Left ventricle myocardium inferior (tissue), 1 donor: ENCODE measurements around the gene RAB15. TPM values are rescaled to one million over a fixed set of nuclear protein-coding genes. Genes with fewer than 3 reads are reported as not detected.

Experiments
- DNase-seq: peaks from one replicate; pipeline ENCODE4 v3.0.0-alpha.2; 2020
- H3K27ac ChIP-seq: fragments of 200-600 bp; replicated peaks from 2 replicates; pipeline ENCODE4 v1.8.0; 2021
- H3K27me3 ChIP-seq: fragments of 200-600 bp; 2 replicates; pipeline ENCODE4 v1.8.0; 2021; ENCODE audit warnings: low read depth
- H3K36me3 ChIP-seq: fragments of 200-600 bp; 2 replicates; pipeline ENCODE4 v1.8.0; 2021
- H3K4me1 ChIP-seq: fragments of 200-600 bp; 2 replicates; pipeline ENCODE4 v1.8.0; 2021
- H3K4me3 ChIP-seq: fragments of 200-600 bp; 2 replicates; pipeline ENCODE4 v1.8.0; 2021; ENCODE audit warnings: mild to moderate bottlenecking, moderate library complexity
- H3K9me3 ChIP-seq: fragments of 200-600 bp; replicated peaks from 2 replicates; pipeline ENCODE4 v1.8.0; 2021
- intact Hi-C: fragments of 100-400 bp; cut with micrococcal nuclease; formaldehyde crosslinking; loops from one replicate; pipeline ENCODE4 v1.11.0; 2022
- total RNA-seq: library from RNA; stranded (reverse); fragmentation: NEBNext Ultra II Directional; extraction: Animal tissue kit (Norgen Biotek cat#: 25700); gene quantifications from one replicate; pipeline ENCODE4 v1.2.1, GENCODE V29; 2021
- TF ChIP-seq, protein P1 (sequence below): fragments of 200-600 bp; IDR thresholded peaks from 2 replicates; pipeline ENCODE4 v1.8.0; 2021; ENCODE audit warnings: antibody characterized with exemption, mild to moderate bottlenecking, borderline replicate concordance
- donor health status: DM: no; HTN: yes; CAD: no; lungs with severe emphysema.

Gene RAB15
- total RNA-seq, 1 donor from 2014 or later: 17.1 TPM

DNA sequence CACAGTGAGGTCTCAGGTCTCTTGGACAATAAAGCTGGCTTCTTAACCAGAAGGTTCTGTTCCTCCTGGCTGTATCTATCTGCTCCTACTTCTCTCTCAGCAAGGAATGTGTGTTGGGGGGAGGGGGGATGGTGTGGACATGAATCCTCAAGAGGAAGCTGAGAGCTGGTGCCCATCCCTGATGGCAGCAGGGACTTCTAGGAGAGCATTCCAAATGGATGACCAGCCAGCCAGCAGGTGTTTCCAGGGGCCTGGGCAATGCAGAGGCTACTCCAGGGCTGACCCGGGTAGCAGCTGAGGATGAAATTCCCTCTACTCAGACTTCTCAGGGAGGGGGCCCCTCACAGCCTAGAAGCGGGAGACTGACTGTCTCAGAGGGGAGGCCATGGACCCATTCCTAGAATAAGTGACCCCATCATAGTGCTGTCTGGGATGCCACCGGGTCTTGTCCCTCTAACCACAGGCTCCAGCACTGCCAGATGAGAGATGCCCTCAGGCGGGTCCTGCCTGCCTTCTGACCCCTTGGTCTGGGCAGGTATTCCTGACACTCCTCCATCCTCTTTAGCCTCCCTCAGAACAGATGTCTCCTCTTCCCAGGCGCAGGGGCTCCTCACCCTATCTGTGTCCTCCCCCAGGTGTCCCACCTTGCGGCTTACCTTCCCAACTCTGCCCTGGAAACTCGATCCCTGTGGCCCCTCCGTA, 1.2 kb downstream of the RAB15 start:
- Histone ChIP-seq H3K4me1 (peaks cover 19% of the 10 kb centered on the region), H3K27ac (no peak overlapping the region), H3K9me3 (no peaks in the 10 kb centered on the region), H3K4me3 (peak overlapping the region; percentile 86), H3K36me3 (no peaks in the 10 kb centered on the region), H3K27me3 (no peaks in the 10 kb centered on the region)
- intact Hi-C loops: no loop called here
- DNase-seq: no peak
- TF ChIP-seq, protein P1, sequence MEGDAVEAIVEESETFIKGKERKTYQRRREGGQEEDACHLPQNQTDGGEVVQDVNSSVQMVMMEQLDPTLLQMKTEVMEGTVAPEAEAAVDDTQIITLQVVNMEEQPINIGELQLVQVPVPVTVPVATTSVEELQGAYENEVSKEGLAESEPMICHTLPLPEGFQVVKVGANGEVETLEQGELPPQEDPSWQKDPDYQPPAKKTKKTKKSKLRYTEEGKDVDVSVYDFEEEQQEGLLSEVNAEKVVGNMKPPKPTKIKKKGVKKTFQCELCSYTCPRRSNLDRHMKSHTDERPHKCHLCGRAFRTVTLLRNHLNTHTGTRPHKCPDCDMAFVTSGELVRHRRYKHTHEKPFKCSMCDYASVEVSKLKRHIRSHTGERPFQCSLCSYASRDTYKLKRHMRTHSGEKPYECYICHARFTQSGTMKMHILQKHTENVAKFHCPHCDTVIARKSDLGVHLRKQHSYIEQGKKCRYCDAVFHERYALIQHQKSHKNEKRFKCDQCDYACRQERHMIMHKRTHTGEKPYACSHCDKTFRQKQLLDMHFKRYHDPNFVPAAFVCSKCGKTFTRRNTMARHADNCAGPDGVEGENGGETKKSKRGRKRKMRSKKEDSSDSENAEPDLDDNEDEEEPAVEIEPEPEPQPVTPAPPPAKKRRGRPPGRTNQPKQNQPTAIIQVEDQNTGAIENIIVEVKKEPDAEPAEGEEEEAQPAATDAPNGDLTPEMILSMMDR: no peak

DNA sequence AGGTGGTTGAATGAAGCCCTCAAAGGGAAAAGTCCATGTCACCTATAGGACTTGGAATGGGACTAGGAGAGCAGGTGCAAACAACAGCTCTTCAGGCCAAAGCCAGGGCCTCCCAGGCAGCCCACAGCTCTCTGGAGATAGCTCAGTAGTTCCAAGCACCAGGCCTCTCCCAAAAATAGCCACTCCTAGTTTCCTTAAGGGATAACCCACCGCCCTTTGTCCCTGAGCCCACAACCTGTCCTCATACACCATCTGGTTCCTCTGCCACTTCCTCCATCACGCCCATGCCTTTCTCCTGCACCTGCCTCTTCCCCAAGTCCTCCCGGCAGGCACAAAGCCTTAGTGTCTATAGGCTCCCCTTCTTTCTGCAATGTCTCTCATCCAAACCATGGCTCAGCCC, 2.1 kb downstream of the RAB15 start:
- intact Hi-C loops: no loop called here
- no peak overlapping the region for H3K4me3 ChIP-seq
- no peaks in the 10 kb centered on the region for H3K36me3 ChIP-seq
- no peaks in the 10 kb centered on the region for H3K27me3 ChIP-seq
- H3K27ac ChIP-seq: no peak overlapping the region
- no peaks in the 10 kb centered on the region for H3K9me3 ChIP-seq
- peaks cover 19% of the 10 kb centered on the region for H3K4me1 ChIP-seq
- no peak for DNase-seq
- TF ChIP-seq, protein P1: no peak

DNA sequence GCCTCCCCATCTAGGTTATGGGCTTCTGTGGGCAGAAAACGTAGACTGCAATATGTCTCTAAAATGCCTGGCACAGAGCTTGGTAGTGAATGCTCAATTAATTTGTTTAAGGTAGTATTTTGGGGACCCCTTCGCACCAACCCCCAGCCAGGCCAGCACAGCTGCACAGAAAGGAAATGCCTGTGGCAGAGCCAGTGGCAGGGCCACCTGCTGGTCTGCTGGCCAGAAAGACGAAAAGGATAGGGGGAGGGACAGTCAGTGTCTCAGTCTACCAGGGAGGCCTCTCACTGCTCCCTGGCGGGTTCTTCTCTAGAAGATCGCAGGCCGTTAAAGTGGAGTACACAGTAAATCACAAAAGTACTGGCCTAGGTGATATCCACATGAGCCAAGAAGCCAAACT, 3.5 kb downstream of the RAB15 start:
- DNase-seq: no peak
- TF ChIP-seq, protein P1: no peak
- Histone ChIP-seq H3K27me3 (no peaks in the 10 kb centered on the region), H3K4me1 (peaks cover 19% of the 10 kb centered on the region), H3K9me3 (no peaks in the 10 kb centered on the region), H3K36me3 (no peaks in the 10 kb centered on the region), H3K27ac (no peak overlapping the region), H3K4me3 (no peak overlapping the region)
- intact Hi-C loops: no loop called here

DNA sequence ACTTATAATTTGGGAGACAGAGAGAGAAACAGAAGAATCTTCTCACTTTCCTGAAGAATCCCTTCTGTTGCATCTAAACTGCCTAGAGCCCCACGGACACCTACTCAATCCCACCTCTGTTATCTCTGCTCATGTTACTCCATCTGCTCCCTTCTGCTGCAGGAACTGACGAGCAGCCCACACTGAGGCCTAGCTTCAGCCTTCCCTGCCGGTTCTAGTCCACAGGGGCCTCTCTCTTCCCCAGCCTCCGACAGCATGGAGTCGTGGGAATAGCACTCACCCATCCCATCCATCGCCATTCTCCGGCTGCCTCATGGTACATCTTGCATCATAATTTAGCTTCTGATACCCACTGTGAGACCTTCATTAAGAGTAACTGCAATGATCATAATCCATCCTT, 4.0 kb downstream of the RAB15 start:
- TF ChIP-seq, protein P1: no peak
- no peak for DNase-seq
- intact Hi-C loops: no loop called here

DNA sequence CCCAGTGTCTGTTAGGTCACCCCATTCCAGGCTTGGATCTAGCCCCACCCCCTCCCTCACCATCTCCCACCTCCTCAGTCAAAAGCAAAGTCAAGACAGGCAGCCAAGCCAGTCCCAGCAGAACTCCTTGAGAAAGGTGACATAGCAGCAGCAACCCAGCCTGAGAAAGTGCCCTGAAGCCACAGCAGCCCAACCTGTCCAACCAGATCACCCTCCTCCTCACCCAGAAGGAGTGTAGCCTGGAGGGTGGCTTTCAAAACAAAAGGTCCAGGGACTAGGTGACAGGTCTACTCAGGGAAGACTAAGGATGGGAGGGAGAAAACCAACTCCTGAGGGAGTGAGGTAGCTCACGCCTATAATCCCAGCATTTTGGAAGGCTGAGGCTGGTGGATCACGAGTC, 5.2 kb downstream of the RAB15 start:
- intact Hi-C loops: no loop called here
- H3K4me1 ChIP-seq: peaks cover 19% of the 10 kb centered on the region
- H3K27ac ChIP-seq: no peak overlapping the region
- DNase-seq: no peak
- H3K9me3 ChIP-seq: no peaks in the 10 kb centered on the region
- no peak overlapping the region for H3K4me3 ChIP-seq
- no peaks in the 10 kb centered on the region for H3K36me3 ChIP-seq
- TF ChIP-seq, protein P1: no peak
- no peaks in the 10 kb centered on the region for H3K27me3 ChIP-seq

More for the DNA sequence above, 4.0 kb downstream of the RAB15 start:
- Histone ChIP-seq H3K4me3 (no peak overlapping the region), H3K27me3 (no peaks in the 10 kb centered on the region), H3K27ac (no peak overlapping the region), H3K4me1 (peaks cover 19% of the 10 kb centered on the region), H3K9me3 (no peaks in the 10 kb centered on the region), H3K36me3 (no peaks in the 10 kb centered on the region)
